ENCODE data around the gene IPO7. TPM values are rescaled to one million over a fixed set of nuclear protein-coding genes. Genes with fewer than 3 reads are reported as not detected.

IPO7 gene
- total RNA-seq, 1 experiment from 2014 or later: 196 TPM

DNA sequence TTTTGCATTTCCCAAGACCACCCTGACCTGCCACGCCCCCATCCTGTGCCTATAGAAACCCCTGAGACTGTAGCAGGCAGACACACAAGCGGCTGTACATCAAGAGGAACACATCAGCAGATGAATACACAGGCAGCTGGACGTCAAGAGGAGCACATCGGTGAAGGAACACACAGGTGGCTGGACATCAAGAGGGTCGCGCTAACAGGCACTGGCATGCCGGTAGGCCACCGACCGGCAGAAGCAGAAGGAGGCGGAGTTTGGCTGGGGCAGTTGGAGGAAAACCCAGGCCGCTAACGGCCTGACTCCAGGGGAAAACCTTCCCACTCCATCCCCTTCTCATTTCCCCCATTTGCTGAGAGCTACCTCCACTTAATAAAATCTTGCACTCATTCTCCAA lies 5.4 kb upstream of the IPO7 start:
- H3K9me3 Mint-ChIP-seq (ENCODE audit: unreplicated experiment): no peaks in the 10 kb centered on the region
- CTCF ChIA-PET: no interaction called here
- H3K4me1 Mint-ChIP-seq (ENCODE audit: low read depth, unreplicated experiment): peaks cover 13% of the 10 kb centered on the region
- intact Hi-C loops (cut with micrococcal nuclease; ENCODE audit: unreplicated experiment): no loop called here
- POLR2A ChIA-PET: no interaction called here
- TF ChIP-seq, protein P1, sequence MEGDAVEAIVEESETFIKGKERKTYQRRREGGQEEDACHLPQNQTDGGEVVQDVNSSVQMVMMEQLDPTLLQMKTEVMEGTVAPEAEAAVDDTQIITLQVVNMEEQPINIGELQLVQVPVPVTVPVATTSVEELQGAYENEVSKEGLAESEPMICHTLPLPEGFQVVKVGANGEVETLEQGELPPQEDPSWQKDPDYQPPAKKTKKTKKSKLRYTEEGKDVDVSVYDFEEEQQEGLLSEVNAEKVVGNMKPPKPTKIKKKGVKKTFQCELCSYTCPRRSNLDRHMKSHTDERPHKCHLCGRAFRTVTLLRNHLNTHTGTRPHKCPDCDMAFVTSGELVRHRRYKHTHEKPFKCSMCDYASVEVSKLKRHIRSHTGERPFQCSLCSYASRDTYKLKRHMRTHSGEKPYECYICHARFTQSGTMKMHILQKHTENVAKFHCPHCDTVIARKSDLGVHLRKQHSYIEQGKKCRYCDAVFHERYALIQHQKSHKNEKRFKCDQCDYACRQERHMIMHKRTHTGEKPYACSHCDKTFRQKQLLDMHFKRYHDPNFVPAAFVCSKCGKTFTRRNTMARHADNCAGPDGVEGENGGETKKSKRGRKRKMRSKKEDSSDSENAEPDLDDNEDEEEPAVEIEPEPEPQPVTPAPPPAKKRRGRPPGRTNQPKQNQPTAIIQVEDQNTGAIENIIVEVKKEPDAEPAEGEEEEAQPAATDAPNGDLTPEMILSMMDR (IDR thresholded peaks at IDR 0.05; ENCODE audit: insufficient read depth in 1 of 2, low read depth in 1 of 2, low read length in 1 of 2, severe bottlenecking in 1 of 2, unreplicated experiment in 1 of 2): no peak
- no peaks in the 10 kb centered on the region for H3K36me3 ChIP-seq (ENCODE audit: control insufficient read depth, insufficient read depth, low read length)
- H3K4me3 Mint-ChIP-seq (ENCODE audit: unreplicated experiment): no peak overlapping the region
- no peaks in the 10 kb centered on the region for H3K27me3 Mint-ChIP-seq (ENCODE audit: insufficient read depth, unreplicated experiment)
- no peak for DNase-seq
- no TSS peak for BruUV-seq (replicated peaks)
- no peak overlapping the region for H3K27ac Mint-ChIP-seq (ENCODE audit: unreplicated experiment)
- H3K9me3 ChIP-seq: no peaks in the 10 kb centered on the region
- no peaks in the 10 kb centered on the region for H3K27me3 ChIP-seq (replicated peaks; ENCODE audit: control insufficient read depth, insufficient read depth, low read length)
- no peak overlapping the region for H3K4me3 ChIP-seq (ENCODE audit: low read depth, low read length)
- peaks cover 13% of the 10 kb centered on the region for H3K4me1 ChIP-seq
- H3K36me3 Mint-ChIP-seq (ENCODE audit: insufficient read depth, unreplicated experiment): no peaks in the 10 kb centered on the region

DNA sequence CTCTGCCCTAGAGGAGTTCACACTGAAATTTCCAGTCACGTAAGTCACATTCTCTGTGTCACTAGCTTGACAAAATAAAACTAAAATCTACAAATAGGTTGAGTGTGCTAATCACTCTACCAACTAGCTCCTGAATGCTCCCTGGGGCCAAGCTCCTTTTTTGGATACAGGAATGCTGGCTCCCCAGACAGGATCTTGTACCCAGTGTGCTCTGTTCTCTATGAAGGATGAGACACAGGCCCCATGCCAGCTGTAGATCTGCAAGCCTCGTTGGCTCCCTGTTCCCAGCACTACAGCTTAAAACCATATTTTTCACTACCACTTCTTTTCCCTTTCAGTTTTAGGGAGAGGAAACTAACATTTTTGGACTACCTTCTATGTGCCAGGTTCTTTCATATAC lies 3.7 kb upstream of the IPO7 start:
- H3K4me3 Mint-ChIP-seq (ENCODE audit: unreplicated experiment): no peak overlapping the region
- peak overlapping the region; percentile 48 for H3K27ac Mint-ChIP-seq (ENCODE audit: unreplicated experiment)
- H3K27me3 Mint-ChIP-seq (ENCODE audit: insufficient read depth, unreplicated experiment): no peaks in the 10 kb centered on the region
- intact Hi-C loops (cut with micrococcal nuclease; ENCODE audit: unreplicated experiment): loop anchor here (10.0 kb wide), 2 partner anchors 176 to 234 kb away; no protein-coding TSS in a partner anchor
- no peaks in the 10 kb centered on the region for H3K9me3 Mint-ChIP-seq (ENCODE audit: unreplicated experiment)
- ChIA-PET POLR2A (interaction anchor here (1.5 kb wide), 1 partner anchor 16 kb away, joined by 10 read pairs; no protein-coding TSS in a partner anchor), CTCF (interaction anchor here (0.6 kb wide), 1 partner anchor 176 kb away, joined by 3 read pairs; no protein-coding TSS in a partner anchor)
- Histone ChIP-seq H3K9me3 (no peaks in the 10 kb centered on the region), H3K4me3 (ENCODE audit: low read depth, low read length) (no peak overlapping the region), H3K4me1 (peaks cover 14% of the 10 kb centered on the region), H3K36me3 (ENCODE audit: control insufficient read depth, insufficient read depth, low read length) (no peaks in the 10 kb centered on the region), H3K27me3 (replicated peaks; ENCODE audit: control insufficient read depth, insufficient read depth, low read length) (no peaks in the 10 kb centered on the region)
- TF ChIP-seq, protein P1 (IDR thresholded peaks at IDR 0.05; ENCODE audit: insufficient read depth in 1 of 2, low read depth in 1 of 2, low read length in 1 of 2, severe bottlenecking in 1 of 2, unreplicated experiment in 1 of 2): no peak
- no TSS peak for BruUV-seq (replicated peaks)
- H3K4me1 Mint-ChIP-seq (ENCODE audit: low read depth, unreplicated experiment): peaks cover 18% of the 10 kb centered on the region
- peak in 1 of 2 experiments; percentile 19 for DNase-seq
- peaks cover 14% of the 10 kb centered on the region for H3K36me3 Mint-ChIP-seq (ENCODE audit: insufficient read depth, unreplicated experiment)

DNA sequence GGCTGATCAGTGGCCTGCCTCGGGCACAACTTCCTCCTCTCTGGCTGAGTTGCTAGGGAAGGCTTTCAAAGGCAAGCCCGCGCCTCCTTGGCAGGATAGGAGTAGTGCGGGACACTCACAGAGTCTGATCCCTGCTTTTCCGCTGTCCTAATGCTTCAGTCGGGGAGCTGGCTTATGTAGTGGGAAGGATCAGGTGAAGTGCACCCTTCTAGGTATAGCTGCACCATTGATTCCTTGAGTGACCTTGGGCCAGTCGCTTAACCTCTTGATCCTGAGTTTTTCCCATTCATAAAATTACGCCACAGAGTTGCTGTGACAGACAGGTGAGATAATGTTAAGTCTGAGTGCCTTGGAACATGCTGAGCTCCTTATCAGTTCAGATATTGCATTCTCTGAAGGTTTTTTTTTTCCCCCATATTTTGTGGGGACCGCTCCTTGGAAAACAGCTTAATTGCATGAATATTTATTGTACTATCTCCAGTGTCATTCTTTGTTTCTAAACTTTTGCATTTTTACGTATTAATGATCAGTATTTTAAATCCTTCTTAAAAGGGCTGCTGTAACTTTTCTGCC lies 961 bp downstream of the IPO7 start:
- POLR2A ChIA-PET: interaction anchor here (0.6 to 2.8 kb wide), 10 partner anchors 9 to 188 kb away, joined by 3 to 23 read pairs (median 6); partner anchors contain the start of genes TMEM41B, WEE1 and ZNF143
- BruUV-seq (replicated peaks): no TSS peak

More for the DNA sequence above, 961 bp downstream of the IPO7 start:
- H3K27ac Mint-ChIP-seq (ENCODE audit: unreplicated experiment): peak overlapping the region; percentile 98
- Histone ChIP-seq H3K4me3 (ENCODE audit: low read depth, low read length) (peak overlapping the region; percentile 90), H3K27me3 (replicated peaks; ENCODE audit: control insufficient read depth, insufficient read depth, low read length) (no peaks in the 10 kb centered on the region), H3K9me3 (no peaks in the 10 kb centered on the region), H3K4me1 (peaks cover 28% of the 10 kb centered on the region), H3K36me3 (ENCODE audit: control insufficient read depth, insufficient read depth, low read length) (no peaks in the 10 kb centered on the region)
- peak; percentile 58 to 59 for DNase-seq
- peaks cover 48% of the 10 kb centered on the region for H3K36me3 Mint-ChIP-seq (ENCODE audit: insufficient read depth, unreplicated experiment)
- H3K9me3 Mint-ChIP-seq (ENCODE audit: unreplicated experiment): no peaks in the 10 kb centered on the region
- no peaks in the 10 kb centered on the region for H3K27me3 Mint-ChIP-seq (ENCODE audit: insufficient read depth, unreplicated experiment)
- CTCF ChIA-PET: interaction anchor here (0.6 to 2.2 kb wide), 12 partner anchors 10 to 584 kb away, joined by 3 to 12 read pairs (median 4); no protein-coding TSS in a partner anchor
- peaks cover 27% of the 10 kb centered on the region for H3K4me1 Mint-ChIP-seq (ENCODE audit: low read depth, unreplicated experiment)
- intact Hi-C loops (cut with micrococcal nuclease; ENCODE audit: unreplicated experiment): loop anchor here (1.0 to 10.0 kb wide), 5 partner anchors 66 to 229 kb away; partner anchors contain the start of genes TMEM41B and ZNF143
- H3K4me3 Mint-ChIP-seq (ENCODE audit: unreplicated experiment): peak overlapping the region; percentile 94
- TF ChIP-seq, protein P1 (IDR thresholded peaks at IDR 0.05; ENCODE audit: insufficient read depth in 1 of 2, low read depth in 1 of 2, low read length in 1 of 2, severe bottlenecking in 1 of 2, unreplicated experiment in 1 of 2): no peak
